ENCODE measurements around the gene SIX1. TPM values are rescaled to one million over a fixed set of nuclear protein-coding genes. Genes with fewer than 3 reads are reported as not detected.

SIX1 gene
- total RNA-seq, 1 experiment from 2014 or later, result 0.59 TPM

GRCh38 chr14:60622210-60622916 is 26.9 kb downstream of the SIX1 start:
- no peaks in the 10 kb centered on the region for H3K9me3 Mint-ChIP-seq
- CTCF ChIA-PET, result no interaction called here
- no peak for ATAC-seq
- POLR2A ChIA-PET, result no interaction called here
- peaks cover 4% of the 10 kb centered on the region; the same call in 1 of the 2 replicates for H3K27me3 Mint-ChIP-seq (ENCODE audit: low read depth)
- H3K4me3 Mint-ChIP-seq, result no peak overlapping the region
- DNase-seq (ENCODE audit: low spot score), result no peak
- H3K4me1 Mint-ChIP-seq, result peaks cover 17% of the 10 kb centered on the region
- TF ChIP-seq ZSCAN18 (CRISPR knock-in tag; IDR thresholded peaks at IDR 0.05) (no peak), ZNF423 (CRISPR knock-in tag; IDR thresholded peaks at IDR 0.05) (no peak)
- H3K36me3 Mint-ChIP-seq, result no peaks in the 10 kb centered on the region
- no peak overlapping the region for H3K27ac Mint-ChIP-seq

- DNase-seq (ENCODE audit: low spot score), result no peak
- Mint-ChIP-seq H3K27me3 (ENCODE audit: low read depth) (peaks cover 4% of the 10 kb centered on the region; the same call in 1 of the 2 replicates), H3K4me1 (peaks cover 22% of the 10 kb centered on the region), H3K36me3 (no peaks in the 10 kb centered on the region), H3K27ac (no peak overlapping the region), H3K4me3 (no peak overlapping the region), H3K9me3 (no peaks in the 10 kb centered on the region)
- ChIA-PET POLR2A (no interaction called here), CTCF (no interaction called here)
- TF ChIP-seq ZMAT4 (CRISPR knock-in tag; IDR thresholded peaks at IDR 0.05) (no peak), PRDM15 (CRISPR knock-in tag; IDR thresholded peaks at IDR 0.05) (no peak), MXD4 (CRISPR knock-in tag; IDR thresholded peaks at IDR 0.05; ENCODE audit: borderline replicate concordance) (no peak), HMGA2 (CRISPR knock-in tag; IDR thresholded peaks at IDR 0.05) (no peak)
- no peak for ATAC-seq
Measured at GRCh38 chr14:60621386-60621785, 27.9 kb downstream of the SIX1 start.

- no peak for ATAC-seq
- CTCF ChIA-PET, result interaction anchor here (1.4 kb wide), 1 partner anchor 23 kb away, joined by 3 read pairs; no protein-coding TSS in a partner anchor
- POLR2A ChIA-PET, result no interaction called here
- H3K4me3 Mint-ChIP-seq, result no peak overlapping the region
- peaks cover 4% of the 10 kb centered on the region; the same call in 1 of the 2 replicates for H3K27me3 Mint-ChIP-seq (ENCODE audit: low read depth)
- H3K9me3 Mint-ChIP-seq, result peaks cover 9% of the 10 kb centered on the region
- H3K27ac Mint-ChIP-seq, result no peak overlapping the region
- DNase-seq (ENCODE audit: low spot score), result no peak
- peaks cover 27% of the 10 kb centered on the region for H3K4me1 Mint-ChIP-seq
- no peaks in the 10 kb centered on the region for H3K36me3 Mint-ChIP-seq
- TF ChIP-seq KAT7 (CRISPR knock-in tag; IDR thresholded peaks at IDR 0.05; ENCODE audit: borderline replicate concordance) (no peak), ZNF423 (CRISPR knock-in tag; IDR thresholded peaks at IDR 0.05) (no peak), AR (CRISPR knock-in tag; IDR thresholded peaks at IDR 0.05) (no peak), ZNF281 (CRISPR knock-in tag; IDR thresholded peaks at IDR 0.05) (no peak), HMGA2 (CRISPR knock-in tag; IDR thresholded peaks at IDR 0.05) (no peak), TEAD4 (CRISPR knock-in tag; IDR thresholded peaks at IDR 0.05) (no peak), ATF6 (CRISPR knock-in tag; IDR thresholded peaks at IDR 0.05) (no peak), OVOL2 (CRISPR knock-in tag; IDR thresholded peaks at IDR 0.05; ENCODE audit: borderline replicate concordance) (no peak), CREM (CRISPR knock-in tag; IDR thresholded peaks at IDR 0.05) (no peak), ERG (CRISPR knock-in tag; IDR thresholded peaks at IDR 0.05) (no peak), ZNF138 (CRISPR knock-in tag; conservative IDR thresholded peaks at IDR 0.05) (no peak), ZNF263 (CRISPR knock-in tag; IDR thresholded peaks at IDR 0.05; ENCODE audit: low read depth) (no peak)
Measured at GRCh38 chr14:60618241-60618640, 31.0 kb downstream of the SIX1 start.

All from WTC11 (cell line).